GM12878 (cell line): ENCODE results near the gene PRM3. TPM values are rescaled to one million over a fixed set of nuclear protein-coding genes. Genes with fewer than 3 reads are reported as not detected.
A peak's percentile ranks its signal among the peaks of the same experiment; 100 is the strongest.

Source experiments
- ATAC-seq: fragments of 200-7000 bp; cut with Tn5 transposase; 3 replicates; pipeline ENCODE4 v1.9.1; 2020; ENCODE audit warnings: mild to moderate bottlenecking, moderate library complexity
- BruUV-seq: library from RNA; stranded (reverse); fragments of 400-500 nt; replicated peaks from 2 replicates; lab custom pipeline; 2021; lab: Mats Ljungman, UMichigan
- CTCF ChIA-PET: fragments of 300-600 bp; sonication (Branson Sonifier 250); formaldehyde crosslinking; extraction: SDS; loops from one replicate; lab custom pipeline; 2021; ENCODE audit warnings: inconsistent platforms; lab: Yijun Ruan, JAX
- POLR2A ChIA-PET: fragments of 350-600 bp; formaldehyde crosslinking; extraction: SDS; loops from one replicate; lab custom pipeline; 2021; ENCODE audit warnings: inconsistent platforms; lab: Charles Lee
- RAD21 ChIA-PET: fragments of 300-600 bp; sonication (Branson Sonifier 250); formaldehyde crosslinking; loops from one replicate; lab custom pipeline; 2023; ENCODE audit warnings: antibody characterized with exemption; ENCODE audit not compliant: unreplicated experiment; lab: Charles Lee
- SMC1A ChIA-PET: fragments of 300-600 bp; sonication (Branson Sonifier 250); formaldehyde crosslinking; loops from one replicate; lab custom pipeline; 2023; ENCODE audit not compliant: unreplicated experiment, uncharacterized antibody; lab: Charles Lee
- DNase-seq: peaks from one replicate; pipeline ENCODE4 v3.0.0-alpha.2; 2011; ENCODE audit warnings: low read depth, low spot score
- FAIRE-seq: peaks from 3 replicates; lab custom pipeline; 2011; peaks lifted over from hg19 to GRCh38; lab: Jason Lieb, UNC
- H2AFZ ChIP-seq: 2 replicates; pipeline ENCODE4 v1.6.0; 2011; ENCODE audit warnings: low read depth, low read length, control low read depth; ENCODE audit not compliant: control insufficient read depth
- H3K27ac ChIP-seq: 2 replicates; pipeline ENCODE4 v1.5.1; 2011; ENCODE audit warnings: control low read depth; ENCODE audit not compliant: control insufficient read depth, insufficient read depth
- H3K27me3 ChIP-seq, 2 experiments: replicated peaks in 1 of 2; 2 replicates each; pipeline versions ENCODE4 v1.6.0 to v1.6.1; 2011; ENCODE audit warnings: low read length in 1 of 2; ENCODE audit not compliant: control insufficient read depth in 2 of 2, insufficient read depth in 2 of 2
- H3K36me3 ChIP-seq, 2 experiments: 2 replicates each; pipeline ENCODE4 v1.5.1; 2011; ENCODE audit warnings: low read length in 1 of 2; ENCODE audit not compliant: control insufficient read depth in 2 of 2, insufficient read depth in 2 of 2
- H3K4me1 ChIP-seq: 2 replicates; pipeline ENCODE4 v1.6.1; 2011; ENCODE audit warnings: mild to moderate bottlenecking, low read length, moderate library complexity, mixed read lengths; ENCODE audit not compliant: control insufficient read depth, insufficient read depth
- H3K4me2 ChIP-seq: 2 replicates; pipeline ENCODE4 v1.6.0; 2011; ENCODE audit warnings: control low read depth; ENCODE audit not compliant: control insufficient read depth, insufficient read depth
- H3K4me3 ChIP-seq: fragments of 200-600 bp; sonication (generic); 2 replicates; pipeline ENCODE4 v1.5.1; 2016
- H3K79me2 ChIP-seq: 2 replicates; pipeline ENCODE4 v1.6.0; 2011; ENCODE audit warnings: low read length; ENCODE audit not compliant: control insufficient read depth, insufficient read depth
- H3K9ac ChIP-seq: 2 replicates; pipeline ENCODE4 v1.8.0; 2011; ENCODE audit warnings: low read length, control low read depth, mixed read lengths; ENCODE audit not compliant: control insufficient read depth, insufficient read depth
- H3K9me3 ChIP-seq: replicated peaks from 3 replicates; pipeline ENCODE4 v1.5.1; 2011; ENCODE audit warnings: mild to moderate bottlenecking, low read length; ENCODE audit not compliant: control insufficient read depth, insufficient read depth
- H4K20me1 ChIP-seq: 2 replicates; pipeline ENCODE4 v1.6.0; 2011; ENCODE audit not compliant: control insufficient read depth, insufficient read depth
- CREB1 ChIP-seq: IDR thresholded peaks from 2 replicates; pipeline ENCODE4 v1.6.1; 2012; ENCODE audit warnings: low read depth, mild to moderate bottlenecking, inconsistent platforms
- EP300 ChIP-seq, 2 experiments: fragments of 150-350 bp in 1 of 2; IDR thresholded peaks; 2 replicates each; pipeline ENCODE4 v1.6.1; 2011 to 2012; ENCODE audit warnings: low read depth in 2 of 2, low read length in 2 of 2, borderline replicate concordance in 1 of 2, improper control_type of control experiment in 1 of 2, inconsistent platforms in 1 of 2; ENCODE audit not compliant: control insufficient read depth in 1 of 2
- FOXK2 ChIP-seq: fragments of 450-650 bp; IDR thresholded peaks from 2 replicates; pipeline ENCODE4 v1.6.1; 2017; ENCODE audit warnings: mild to moderate bottlenecking, moderate library complexity
- JUNB ChIP-seq: IDR thresholded peaks from 2 replicates; pipeline ENCODE4 v1.6.1; 2016; ENCODE audit warnings: antibody characterized with exemption, mild to moderate bottlenecking
- KDM1A ChIP-seq: fragments of 200-600 bp; sonication (generic); IDR thresholded peaks from 2 replicates; pipeline ENCODE4 v1.6.1; 2016; ENCODE audit warnings: borderline replicate concordance
- MTA3 ChIP-seq: IDR thresholded peaks from 2 replicates; pipeline ENCODE4 v1.6.1; 2012; ENCODE audit warnings: low read length, inconsistent platforms, borderline replicate concordance
- POU2F2 ChIP-seq: IDR thresholded peaks from 3 replicates; pipeline ENCODE4 v1.6.1; 2011; ENCODE audit warnings: low read depth, mild to moderate bottlenecking, low read length, borderline replicate concordance
- RELA ChIP-seq: fragments of 450-650 bp; IDR thresholded peaks from 2 replicates; pipeline ENCODE4 v1.8.0; 2014; ENCODE audit warnings: borderline replicate concordance; ENCODE audit not compliant: partially characterized antibody
- RUNX3 ChIP-seq: IDR thresholded peaks from 2 replicates; pipeline ENCODE4 v1.6.1; 2012; ENCODE audit warnings: low read length, inconsistent platforms
- SMARCA5 ChIP-seq: fragments of 450-650 bp; IDR thresholded peaks from 2 replicates; pipeline ENCODE4 v1.6.1; 2017; ENCODE audit warnings: mild to moderate bottlenecking
- TCF12 ChIP-seq: IDR thresholded peaks from 2 replicates; pipeline ENCODE4 v1.6.1; 2011; ENCODE audit warnings: low read depth, mild to moderate bottlenecking, low read length
- TCF7 ChIP-seq: IDR thresholded peaks from 2 replicates; pipeline ENCODE4 v1.6.1; 2014; ENCODE audit warnings: antibody characterized with exemption, borderline replicate concordance
- ZNF24 ChIP-seq: fragments of 450-650 bp; IDR thresholded peaks from 2 replicates; pipeline ENCODE4 v1.6.1; 2017; ENCODE audit warnings: antibody characterized with exemption, mild to moderate bottlenecking
- WGBS: methylation state at CpG from one replicate; pipeline ENCODE4 v1.1.6; 2016; ENCODE audit warnings: low lambda C conversion rate; ENCODE audit not compliant: insufficient replicate concordance, insufficient coverage; ENCODE audit errors: missing lambda C conversion rate; 5-methylcytosine and 5-hydroxymethylcytosine counted together
- in situ Hi-C: fragments of 300-500 bp; cut with MboI; formaldehyde crosslinking; loops from 9 replicates; pipeline ENCODE4 v1.14.3; 2018; ENCODE audit warnings: mixed read lengths
- intact Hi-C: fragments of 100-400 bp; cut with micrococcal nuclease; formaldehyde crosslinking; loops from one replicate; pipeline ENCODE4 v1.14.2; 2022; ENCODE audit not compliant: unreplicated experiment
- polyA plus RNA-seq, 11 experiments: library from polyadenylated mRNA; depleted of rRNA in 4 of 11; unstranded in 6 of 11; stranded (reverse) in 5 of 11; fragments of >200 nt; fragmentation: Nextera tagmentation in 4 of 11; fragmentation: Illumina TruSeq in 1 of 11; extraction: Ambion mirVana in 4 of 11; extraction: Trizol in 1 of 11; gene quantifications; 1 replicate in 1 of 11; 2 replicates in 10 of 11; pipeline versions ENCODE4 v1.2.1 to v1.2.3, GENCODE V29; 2011 to 2016; ENCODE audit warnings: inconsistent platforms in 2 of 11, missing spikeins in 2 of 11, low read depth in 1 of 11
- total RNA-seq, 4 experiments: library from RNA; depleted of rRNA in 3 of 4; stranded (reverse); fragments of >200 nt in 3 of 4; fragmentation: Illumina TruSeq in 1 of 4; extraction: Trizol in 1 of 4; gene quantifications; 2 replicates each; pipeline versions ENCODE4 v1.2.1 to v1.2.3, GENCODE V29; 2013 to 2021
- TF ChIP-seq, protein P1 (sequence below): IDR thresholded peaks from 2 replicates; pipeline ENCODE4 v1.6.1; 2012; ENCODE audit warnings: mild to moderate bottlenecking, low read depth, low read length
- TF ChIP-seq, protein P2 (sequence below): fragments of 450-650 bp; IDR thresholded peaks from 2 replicates; pipeline ENCODE4 v1.6.1; 2017; ENCODE audit warnings: antibody characterized with exemption, mild to moderate bottlenecking, moderate library complexity

The PRM3 gene
- total and polyA plus RNA-seq, 10 of the 15 experiments (the other 5 are each of a cell fraction or from before 2014, with no cell fraction given) = not detected

DNA sequence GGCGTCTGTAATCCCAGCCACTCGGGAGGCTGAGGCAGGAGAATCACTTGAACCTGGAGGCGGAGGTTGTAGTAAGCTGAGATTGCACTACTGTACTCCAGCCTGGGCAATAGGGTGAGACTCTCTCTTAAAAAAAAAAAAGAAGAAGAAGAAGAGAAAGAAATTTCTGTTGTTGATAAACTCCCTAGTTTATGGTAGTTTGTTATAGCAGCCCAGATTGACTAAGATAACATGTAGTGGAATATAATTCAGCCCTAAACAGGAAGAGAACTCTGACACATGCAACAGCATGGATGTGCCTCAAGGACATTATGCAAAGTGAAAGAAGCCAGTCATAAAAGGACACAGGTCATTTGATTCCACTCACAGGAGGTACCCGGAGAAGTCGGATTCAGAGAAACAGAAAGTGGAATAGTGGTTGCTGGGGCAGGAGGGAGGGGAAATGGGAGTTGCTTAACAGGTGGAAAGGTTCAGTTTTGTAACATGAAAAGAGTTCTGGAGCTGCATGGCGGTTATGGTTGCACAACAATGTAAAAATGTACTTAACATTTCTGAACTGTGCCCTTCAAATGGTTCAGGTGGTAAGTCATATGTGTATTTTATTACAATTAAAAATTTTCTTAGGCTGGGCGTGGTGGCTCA is 33.7 kb upstream of the PRM3 start:
- in situ Hi-C loops = loop anchor here (5.0 to 10.0 kb wide), 2 partner anchors 340 to 1002 kb away; no protein-coding TSS in a partner anchor
- H4K20me1 ChIP-seq = no peaks in the 10 kb centered on the region
- no peak overlapping the region for H2AFZ ChIP-seq
- no peak overlapping the region for H3K4me3 ChIP-seq
- ChIA-PET RAD21 (interaction anchor here (7.0 to 8.5 kb wide), 4 partner anchors 9 to 50 kb away, joined by 89 to 206 read pairs (median 116); partner anchors contain the start of gene SOCS1), POLR2A (interaction anchor here (2.5 kb wide), 1 partner anchor 51 kb away, joined by 16 read pairs; the partner anchor contains the start of gene SOCS1), CTCF (interaction anchor here (0.5 to 6.9 kb wide), 4 partner anchors 9 to 65 kb away, joined by 3 to 70 read pairs (median 34); no protein-coding TSS in a partner anchor), SMC1A (interaction anchor here (1.2 to 7.4 kb wide), 5 partner anchors 8 to 342 kb away, joined by 3 to 194 read pairs (median 4); no protein-coding TSS in a partner anchor)
- no peak overlapping the region for H3K4me2 ChIP-seq
- ATAC-seq (no peak), FAIRE-seq (no peak), DNase-seq (no peak)
- 90% methylated on average over 7 of the region's 7 CpGs for WGBS
- no peaks in the 10 kb centered on the region for H3K27me3 ChIP-seq
- no peak overlapping the region for H3K27ac ChIP-seq
- no peak overlapping the region for H3K9ac ChIP-seq
- no peaks in the 10 kb centered on the region for H3K36me3 ChIP-seq
- H3K9me3 ChIP-seq = peaks cover 2% of the 10 kb centered on the region; the same call in 2 of the 3 replicates
- H3K4me1 ChIP-seq = peaks cover 60% of the 10 kb centered on the region
- intact Hi-C loops = no loop called here
- no peaks in the 10 kb centered on the region for H3K79me2 ChIP-seq
- no TSS peak for BruUV-seq
- TF ChIP-seq TCF7 = no peak
- 0 out of 2 replicates have a peak, but pooled peaks have one; percentile 6 for TF ChIP-seq TCF12
- TF ChIP-seq, protein P1, sequence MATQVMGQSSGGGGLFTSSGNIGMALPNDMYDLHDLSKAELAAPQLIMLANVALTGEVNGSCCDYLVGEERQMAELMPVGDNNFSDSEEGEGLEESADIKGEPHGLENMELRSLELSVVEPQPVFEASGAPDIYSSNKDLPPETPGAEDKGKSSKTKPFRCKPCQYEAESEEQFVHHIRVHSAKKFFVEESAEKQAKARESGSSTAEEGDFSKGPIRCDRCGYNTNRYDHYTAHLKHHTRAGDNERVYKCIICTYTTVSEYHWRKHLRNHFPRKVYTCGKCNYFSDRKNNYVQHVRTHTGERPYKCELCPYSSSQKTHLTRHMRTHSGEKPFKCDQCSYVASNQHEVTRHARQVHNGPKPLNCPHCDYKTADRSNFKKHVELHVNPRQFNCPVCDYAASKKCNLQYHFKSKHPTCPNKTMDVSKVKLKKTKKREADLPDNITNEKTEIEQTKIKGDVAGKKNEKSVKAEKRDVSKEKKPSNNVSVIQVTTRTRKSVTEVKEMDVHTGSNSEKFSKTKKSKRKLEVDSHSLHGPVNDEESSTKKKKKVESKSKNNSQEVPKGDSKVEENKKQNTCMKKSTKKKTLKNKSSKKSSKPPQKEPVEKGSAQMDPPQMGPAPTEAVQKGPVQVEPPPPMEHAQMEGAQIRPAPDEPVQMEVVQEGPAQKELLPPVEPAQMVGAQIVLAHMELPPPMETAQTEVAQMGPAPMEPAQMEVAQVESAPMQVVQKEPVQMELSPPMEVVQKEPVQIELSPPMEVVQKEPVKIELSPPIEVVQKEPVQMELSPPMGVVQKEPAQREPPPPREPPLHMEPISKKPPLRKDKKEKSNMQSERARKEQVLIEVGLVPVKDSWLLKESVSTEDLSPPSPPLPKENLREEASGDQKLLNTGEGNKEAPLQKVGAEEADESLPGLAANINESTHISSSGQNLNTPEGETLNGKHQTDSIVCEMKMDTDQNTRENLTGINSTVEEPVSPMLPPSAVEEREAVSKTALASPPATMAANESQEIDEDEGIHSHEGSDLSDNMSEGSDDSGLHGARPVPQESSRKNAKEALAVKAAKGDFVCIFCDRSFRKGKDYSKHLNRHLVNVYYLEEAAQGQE = no peak
- peak; percentile 14; the same call in 1 of the 3 replicates for TF ChIP-seq POU2F2
- no peak for TF ChIP-seq KDM1A
- TF ChIP-seq FOXK2 = no peak
- TF ChIP-seq, protein P2, sequence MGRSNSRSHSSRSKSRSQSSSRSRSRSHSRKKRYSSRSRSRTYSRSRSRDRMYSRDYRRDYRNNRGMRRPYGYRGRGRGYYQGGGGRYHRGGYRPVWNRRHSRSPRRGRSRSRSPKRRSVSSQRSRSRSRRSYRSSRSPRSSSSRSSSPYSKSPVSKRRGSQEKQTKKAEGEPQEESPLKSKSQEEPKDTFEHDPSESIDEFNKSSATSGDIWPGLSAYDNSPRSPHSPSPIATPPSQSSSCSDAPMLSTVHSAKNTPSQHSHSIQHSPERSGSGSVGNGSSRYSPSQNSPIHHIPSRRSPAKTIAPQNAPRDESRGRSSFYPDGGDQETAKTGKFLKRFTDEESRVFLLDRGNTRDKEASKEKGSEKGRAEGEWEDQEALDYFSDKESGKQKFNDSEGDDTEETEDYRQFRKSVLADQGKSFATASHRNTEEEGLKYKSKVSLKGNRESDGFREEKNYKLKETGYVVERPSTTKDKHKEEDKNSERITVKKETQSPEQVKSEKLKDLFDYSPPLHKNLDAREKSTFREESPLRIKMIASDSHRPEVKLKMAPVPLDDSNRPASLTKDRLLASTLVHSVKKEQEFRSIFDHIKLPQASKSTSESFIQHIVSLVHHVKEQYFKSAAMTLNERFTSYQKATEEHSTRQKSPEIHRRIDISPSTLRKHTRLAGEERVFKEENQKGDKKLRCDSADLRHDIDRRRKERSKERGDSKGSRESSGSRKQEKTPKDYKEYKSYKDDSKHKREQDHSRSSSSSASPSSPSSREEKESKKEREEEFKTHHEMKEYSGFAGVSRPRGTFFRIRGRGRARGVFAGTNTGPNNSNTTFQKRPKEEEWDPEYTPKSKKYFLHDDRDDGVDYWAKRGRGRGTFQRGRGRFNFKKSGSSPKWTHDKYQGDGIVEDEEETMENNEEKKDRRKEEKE = no peak
- TF ChIP-seq MTA3 = no peak
- no peak for TF ChIP-seq RELA
- no peak for TF ChIP-seq SMARCA5
- no peak for TF ChIP-seq CREB1
- no peak for TF ChIP-seq EP300 (IDR thresholded peaks at IDR 0.05; ENCODE audit: borderline replicate concordance in 1 of 2, control insufficient read depth in 1 of 2, low read depth in 2 of 2, low read length in 2 of 2)
- peak; percentile 70 for TF ChIP-seq JUNB
- no peak for TF ChIP-seq ZNF24
- peak; percentile 56 for TF ChIP-seq RUNX3
